Neural cell (in vitro differentiated cells): Measurements from ENCODE around the gene PELI2. TPM values are rescaled to one million over a fixed set of nuclear protein-coding genes. Genes with fewer than 3 reads are reported as not detected.

Source experiments
- H2AFZ ChIP-seq: fragments of 200-600, 300-800 bp; sonication (generic), shearing (Covaris generic); 2 replicates; pipeline ENCODE4 v1.6.0; 2014; ENCODE audit warnings: low read depth, mild to moderate bottlenecking, antibody characterized with exemption, low read length, moderate library complexity
- H3F3A ChIP-seq: fragments of 200-600 bp; shearing (Covaris generic); 2 replicates; pipeline ENCODE4 v1.6.1; 2016; ENCODE audit warnings: mild to moderate bottlenecking, moderate library complexity, mixed read lengths, antibody characterized with exemption, low read length; ENCODE audit not compliant: insufficient read depth, poor library complexity, severe bottlenecking
- H3K27ac ChIP-seq: fragments of 200-600, 300-800 bp; sonication (generic), shearing (Covaris generic); 2 replicates; pipeline ENCODE4 v1.5.1; 2014; ENCODE audit warnings: mild to moderate bottlenecking, low read length, moderate library complexity
- H3K27me3 ChIP-seq: fragments of 300-800, 200-600 bp; sonication (generic), shearing (Covaris generic); 2 replicates; pipeline ENCODE4 v1.6.0; 2014; ENCODE audit warnings: mild to moderate bottlenecking, low read depth, low read length, moderate library complexity; ENCODE audit not compliant: insufficient read depth
- H3K36me3 ChIP-seq: fragments of 300-800, 200-600 bp; sonication (generic), shearing (Covaris generic); 2 replicates; pipeline ENCODE4 v1.5.1; 2014; ENCODE audit warnings: mild to moderate bottlenecking, antibody characterized with exemption, low read length, moderate library complexity; ENCODE audit not compliant: insufficient read depth
- H3K4me2 ChIP-seq: fragments of 300-800, 200-600 bp; sonication (generic), shearing (Covaris generic); 2 replicates; pipeline ENCODE4 v1.6.0; 2014; ENCODE audit warnings: mild to moderate bottlenecking, low read length
- H3K4me3 ChIP-seq: fragments of 300-800, 200-600 bp; sonication (generic), shearing (Covaris generic); 2 replicates; pipeline ENCODE4 v1.5.1; 2014; ENCODE audit warnings: mild to moderate bottlenecking, low read length, moderate library complexity
- H3K79me2 ChIP-seq: fragments of 200-600 bp; shearing (Covaris generic); replicated peaks from 2 replicates; pipeline ENCODE4 v1.6.0; 2014; ENCODE audit warnings: mild to moderate bottlenecking, low read length, moderate library complexity; ENCODE audit not compliant: insufficient read depth
- H3K9ac ChIP-seq: fragments of 300-800, 200-600 bp; sonication (generic), shearing (Covaris generic); 2 replicates; pipeline ENCODE4 v1.6.1; 2016; ENCODE audit warnings: mild to moderate bottlenecking, low read length, mixed read lengths
- H3K9me2 ChIP-seq: fragments of 200-600 bp; shearing (Covaris generic); 2 replicates; pipeline ENCODE4 v1.6.1; 2016; ENCODE audit warnings: mild to moderate bottlenecking, low read length, mixed read lengths; ENCODE audit not compliant: insufficient read depth
- H3K9me3 ChIP-seq: fragments of 200-600, 300-800 bp; sonication (generic), shearing (Covaris generic); 2 replicates; pipeline ENCODE4 v1.6.1; 2016; ENCODE audit warnings: mild to moderate bottlenecking, mixed run types, low read length, moderate library complexity, mixed read lengths
- H4K20me1 ChIP-seq: fragments of 200-600 bp; shearing (Covaris generic); 2 replicates; pipeline ENCODE4 v1.6.1; 2016; ENCODE audit warnings: mild to moderate bottlenecking, mixed run types; ENCODE audit not compliant: insufficient read depth
- CTCF ChIP-seq: fragments of 450-650 bp; IDR thresholded peaks from 2 replicates; pipeline ENCODE4 v1.5.1; 2014; ENCODE audit warnings: antibody characterized with exemption, mild to moderate bottlenecking, moderate library complexity; ENCODE audit not compliant: poor library complexity, severe bottlenecking
- EP300 ChIP-seq: fragments of 450-650 bp; conservative IDR thresholded peaks from 2 replicates; pipeline ENCODE4 v1.6.1; 2014; ENCODE audit warnings: antibody characterized with exemption, mild to moderate bottlenecking, moderate library complexity; ENCODE audit not compliant: poor library complexity, severe bottlenecking
- EZH2 ChIP-seq: fragments of 200-600, 300-800 bp; shearing (Covaris generic), sonication (generic); IDR thresholded peaks from 2 replicates; pipeline ENCODE4 v1.6.1; 2014; ENCODE audit warnings: antibody characterized with exemption, low read length, borderline replicate concordance, mild to moderate bottlenecking; ENCODE audit not compliant: insufficient read depth, poor library complexity, severe bottlenecking
- MXI1 ChIP-seq: fragments of 450-650 bp; conservative IDR thresholded peaks from 2 replicates; pipeline ENCODE4 v1.6.1; 2014; ENCODE audit warnings: antibody characterized with exemption, mild to moderate bottlenecking; ENCODE audit not compliant: poor library complexity, severe bottlenecking
- POLR2AphosphoS5 ChIP-seq: IDR thresholded peaks from 2 replicates; pipeline ENCODE4 v1.6.1; 2012
- RAD21 ChIP-seq: fragments of 450-650 bp; conservative IDR thresholded peaks from 2 replicates; pipeline ENCODE4 v1.6.1; 2014; ENCODE audit warnings: antibody characterized with exemption, mild to moderate bottlenecking, moderate library complexity
- SMC3 ChIP-seq: fragments of 450-650 bp; conservative IDR thresholded peaks from 2 replicates; pipeline ENCODE4 v1.6.1; 2014; ENCODE audit warnings: antibody characterized with exemption, mild to moderate bottlenecking, moderate library complexity; ENCODE audit not compliant: poor library complexity
- TAF1 ChIP-seq: IDR thresholded peaks from 2 replicates; pipeline ENCODE4 v1.6.1; 2012; ENCODE audit warnings: low read depth
- polyA plus RNA-seq: library from polyadenylated mRNA; depleted of rRNA; stranded (reverse); fragments of >200 nt; gene quantifications from 2 replicates; pipeline ENCODE4 v1.2.3, GENCODE V29; 2014
- TF ChIP-seq, protein P1 (sequence below): IDR thresholded peaks from 2 replicates; pipeline ENCODE4 v1.6.1; 2012; ENCODE audit warnings: borderline replicate concordance

PELI2 gene
- polyA plus RNA-seq, 1 donor from 2014 or later = 5.3 TPM

- TF ChIP-seq RAD21 (no peak), EP300 (no peak), POLR2AphosphoS5 (no peak), TAF1 (no peak), CTCF (no peak), EZH2 (no peak)
- Histone ChIP-seq H3K27ac (no peak overlapping the region), H3K27me3 (no peaks in the 10 kb centered on the region), H3F3A (no peaks in the 10 kb centered on the region), H3K9me3 (no peaks in the 10 kb centered on the region), H2AFZ (no peak overlapping the region), H3K36me3 (no peaks in the 10 kb centered on the region), H4K20me1 (no peaks in the 10 kb centered on the region), H3K79me2 (peaks cover 32% of the 10 kb centered on the region), H3K9me2 (no peaks in the 10 kb centered on the region), H3K4me3 (no peak overlapping the region), H3K9ac (no peak overlapping the region), H3K4me2 (no peak overlapping the region)
Observed at GRCh38 chr14:56202256-56202655, 84.0 kb downstream of the PELI2 start.

- H3K36me3 ChIP-seq = no peaks in the 10 kb centered on the region
- no peak overlapping the region for H3K4me2 ChIP-seq
- H2AFZ ChIP-seq = no peak overlapping the region
Observed at GRCh38 chr14:56205881-56206280, 87.7 kb downstream of the PELI2 start.

More at GRCh38 chr14:56205881-56206280, 87.7 kb downstream of the PELI2 start:
- H3K9ac ChIP-seq = no peak overlapping the region
- no peaks in the 10 kb centered on the region for H3K27me3 ChIP-seq
- H3K9me3 ChIP-seq = no peaks in the 10 kb centered on the region
- no peak overlapping the region for H3K27ac ChIP-seq
- TF ChIP-seq EP300 (no peak), TAF1 (no peak), EZH2 (no peak), CTCF (no peak), SMC3 (no peak), MXI1 (no peak), RAD21 (no peak), POLR2AphosphoS5 (no peak)
- TF ChIP-seq, protein P1, sequence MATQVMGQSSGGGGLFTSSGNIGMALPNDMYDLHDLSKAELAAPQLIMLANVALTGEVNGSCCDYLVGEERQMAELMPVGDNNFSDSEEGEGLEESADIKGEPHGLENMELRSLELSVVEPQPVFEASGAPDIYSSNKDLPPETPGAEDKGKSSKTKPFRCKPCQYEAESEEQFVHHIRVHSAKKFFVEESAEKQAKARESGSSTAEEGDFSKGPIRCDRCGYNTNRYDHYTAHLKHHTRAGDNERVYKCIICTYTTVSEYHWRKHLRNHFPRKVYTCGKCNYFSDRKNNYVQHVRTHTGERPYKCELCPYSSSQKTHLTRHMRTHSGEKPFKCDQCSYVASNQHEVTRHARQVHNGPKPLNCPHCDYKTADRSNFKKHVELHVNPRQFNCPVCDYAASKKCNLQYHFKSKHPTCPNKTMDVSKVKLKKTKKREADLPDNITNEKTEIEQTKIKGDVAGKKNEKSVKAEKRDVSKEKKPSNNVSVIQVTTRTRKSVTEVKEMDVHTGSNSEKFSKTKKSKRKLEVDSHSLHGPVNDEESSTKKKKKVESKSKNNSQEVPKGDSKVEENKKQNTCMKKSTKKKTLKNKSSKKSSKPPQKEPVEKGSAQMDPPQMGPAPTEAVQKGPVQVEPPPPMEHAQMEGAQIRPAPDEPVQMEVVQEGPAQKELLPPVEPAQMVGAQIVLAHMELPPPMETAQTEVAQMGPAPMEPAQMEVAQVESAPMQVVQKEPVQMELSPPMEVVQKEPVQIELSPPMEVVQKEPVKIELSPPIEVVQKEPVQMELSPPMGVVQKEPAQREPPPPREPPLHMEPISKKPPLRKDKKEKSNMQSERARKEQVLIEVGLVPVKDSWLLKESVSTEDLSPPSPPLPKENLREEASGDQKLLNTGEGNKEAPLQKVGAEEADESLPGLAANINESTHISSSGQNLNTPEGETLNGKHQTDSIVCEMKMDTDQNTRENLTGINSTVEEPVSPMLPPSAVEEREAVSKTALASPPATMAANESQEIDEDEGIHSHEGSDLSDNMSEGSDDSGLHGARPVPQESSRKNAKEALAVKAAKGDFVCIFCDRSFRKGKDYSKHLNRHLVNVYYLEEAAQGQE = no peak
- peaks cover 20% of the 10 kb centered on the region for H3K79me2 ChIP-seq
- H3F3A ChIP-seq = no peaks in the 10 kb centered on the region
- H3K9me2 ChIP-seq = no peaks in the 10 kb centered on the region
- no peaks in the 10 kb centered on the region for H4K20me1 ChIP-seq
- H3K4me3 ChIP-seq = no peak overlapping the region
